Thyroid gland (tissue), 4 donors: ENCODE measurements around the gene DNAAF1.

Experiments used
- POLR2A ChIP-seq, 2 donors: fragments of 450-650 bp; IDR thresholded peaks; one replicate each; pipeline ENCODE4 v1.6.1; 2017; ENCODE audit warnings: antibody characterized with exemption in 2 of 2, mild to moderate bottlenecking in 2 of 2, moderate library complexity in 1 of 2
- TF ChIP-seq, protein P1 (sequence below), 6 experiments: fragments of 200-600 bp in 3 of 6; fragments of 450-650 bp in 3 of 6; sonication (generic) in 3 of 6; IDR thresholded peaks; one replicate each; pipeline ENCODE4 v1.5.1; 2016 to 2019; ENCODE audit warnings: antibody characterized with exemption in 6 of 6, mild to moderate bottlenecking in 2 of 6, inconsistent platforms in 1 of 6, moderate library complexity in 1 of 6

DNA sequence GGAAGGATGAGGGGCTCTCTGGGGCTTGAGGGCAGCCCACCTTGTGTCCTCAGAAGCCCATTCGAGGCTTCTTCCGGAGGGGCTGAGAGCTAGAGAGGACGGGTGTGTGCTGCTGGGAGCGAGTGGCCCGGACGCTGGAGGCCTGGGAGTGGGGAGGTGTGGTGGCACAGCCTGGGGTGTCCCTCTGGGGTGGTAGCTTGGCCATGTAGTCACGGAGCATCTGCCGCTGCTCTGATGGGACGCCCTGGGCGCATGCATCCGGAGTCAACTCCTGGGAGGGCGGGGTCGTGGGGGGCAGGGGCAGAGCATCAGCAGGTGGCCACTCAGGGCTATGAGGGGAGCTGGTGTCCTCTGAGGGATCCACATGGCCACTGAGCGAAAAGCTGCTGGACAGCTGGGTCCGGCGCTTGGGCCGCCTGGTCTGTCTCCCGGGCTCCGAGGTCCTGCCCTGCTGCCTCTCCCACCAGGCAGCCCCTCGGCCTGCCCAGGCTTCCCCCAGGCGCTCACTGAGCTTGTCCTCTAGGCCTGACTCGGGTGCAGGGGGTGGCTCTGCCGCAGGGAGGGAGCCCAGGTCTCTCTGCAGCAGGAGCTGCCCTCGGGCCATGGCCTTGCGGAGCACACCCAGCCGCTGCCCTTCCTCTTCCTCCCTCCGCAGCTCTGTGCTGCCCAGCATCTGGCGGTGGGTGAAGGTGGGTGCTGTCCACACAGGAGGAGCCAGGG is 33.9 kb downstream of the DNAAF1 start:
- TF ChIP-seq POLR2A (IDR thresholded peaks at IDR 0.05) = no peak
- TF ChIP-seq, protein P1, sequence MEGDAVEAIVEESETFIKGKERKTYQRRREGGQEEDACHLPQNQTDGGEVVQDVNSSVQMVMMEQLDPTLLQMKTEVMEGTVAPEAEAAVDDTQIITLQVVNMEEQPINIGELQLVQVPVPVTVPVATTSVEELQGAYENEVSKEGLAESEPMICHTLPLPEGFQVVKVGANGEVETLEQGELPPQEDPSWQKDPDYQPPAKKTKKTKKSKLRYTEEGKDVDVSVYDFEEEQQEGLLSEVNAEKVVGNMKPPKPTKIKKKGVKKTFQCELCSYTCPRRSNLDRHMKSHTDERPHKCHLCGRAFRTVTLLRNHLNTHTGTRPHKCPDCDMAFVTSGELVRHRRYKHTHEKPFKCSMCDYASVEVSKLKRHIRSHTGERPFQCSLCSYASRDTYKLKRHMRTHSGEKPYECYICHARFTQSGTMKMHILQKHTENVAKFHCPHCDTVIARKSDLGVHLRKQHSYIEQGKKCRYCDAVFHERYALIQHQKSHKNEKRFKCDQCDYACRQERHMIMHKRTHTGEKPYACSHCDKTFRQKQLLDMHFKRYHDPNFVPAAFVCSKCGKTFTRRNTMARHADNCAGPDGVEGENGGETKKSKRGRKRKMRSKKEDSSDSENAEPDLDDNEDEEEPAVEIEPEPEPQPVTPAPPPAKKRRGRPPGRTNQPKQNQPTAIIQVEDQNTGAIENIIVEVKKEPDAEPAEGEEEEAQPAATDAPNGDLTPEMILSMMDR (IDR thresholded peaks at IDR 0.05) = no peak
